Activated naive CD8-positive, alpha-beta T cell treated with anti-CD3 and anti-CD28 coated beads, Interleukin-2, amount 50 U/mL, for 24 hours (primary cell): ENCODE results near the gene RENBP.

Experiments used
- ATAC-seq: fragments of 150-1000 bp; cut with Tn5 transposase; one replicate; pipeline ENCODE4 v1.10.0; 2021
- DNase-seq: peaks from one replicate; pipeline ENCODE4 v3.0.0; 2021
- H3K27ac Mint-ChIP-seq: one replicate; pipeline ENCODE4 v1.8.0; 2021; ENCODE audit warnings: mild to moderate bottlenecking, mixed read lengths
- H3K27me3 Mint-ChIP-seq: one replicate; pipeline ENCODE4 v1.8.0; 2021; ENCODE audit warnings: mixed read lengths
- H3K36me3 Mint-ChIP-seq: one replicate; pipeline ENCODE4 v1.8.0; 2021; ENCODE audit warnings: low read depth, mixed read lengths
- H3K4me1 Mint-ChIP-seq: one replicate; pipeline ENCODE4 v1.8.0; 2021; ENCODE audit warnings: mixed read lengths
- H3K4me3 Mint-ChIP-seq: one replicate; pipeline ENCODE4 v1.8.0; 2021; ENCODE audit warnings: mild to moderate bottlenecking, moderate library complexity, mixed read lengths
- H3K9me3 Mint-ChIP-seq: one replicate; pipeline ENCODE4 v1.8.0; 2021; ENCODE audit warnings: mixed read lengths

The RENBP gene

DNA sequence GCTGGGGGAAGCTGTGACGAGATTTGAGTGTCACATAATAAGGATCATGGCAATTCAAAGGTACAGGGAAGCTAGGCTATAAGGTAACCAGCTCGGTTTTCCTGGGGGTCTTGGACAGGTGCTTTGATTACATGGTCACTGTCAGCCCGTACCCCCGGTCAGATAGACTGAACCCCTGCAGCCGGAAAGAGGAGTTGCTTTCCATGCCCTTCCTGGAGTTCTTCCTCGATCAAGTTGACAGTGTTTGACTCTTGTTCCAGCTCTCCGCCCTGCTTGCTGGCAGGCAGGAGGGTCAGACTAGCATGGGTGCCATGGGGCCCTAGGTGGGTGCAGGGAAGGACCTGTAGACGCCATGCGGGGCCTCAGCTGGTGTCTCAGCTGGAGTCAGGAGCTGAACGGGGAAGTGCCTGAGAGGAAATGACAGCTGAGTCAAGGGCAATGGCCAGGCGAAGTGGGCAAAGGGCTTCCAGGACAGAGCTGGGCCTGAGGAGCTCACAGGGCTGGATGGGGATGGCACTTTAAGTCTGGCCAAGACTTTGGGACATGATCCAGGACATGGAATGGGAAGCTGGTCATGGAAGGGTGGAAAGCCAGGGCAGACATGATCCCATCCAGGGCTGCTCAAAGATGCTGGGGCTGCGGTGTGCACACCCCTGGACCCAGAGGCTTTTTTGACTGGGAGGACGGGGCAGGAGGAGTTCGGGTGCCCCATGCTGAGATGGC is 29.7 kb upstream of the RENBP start:
- peak overlapping the region; percentile 99 for H3K27ac Mint-ChIP-seq
- DNase-seq (no peak), ATAC-seq (no peak)
- H3K27me3 Mint-ChIP-seq, result no peaks in the 10 kb centered on the region
- no peaks in the 10 kb centered on the region for H3K9me3 Mint-ChIP-seq
- H3K36me3 Mint-ChIP-seq, result peaks cover 7% of the 10 kb centered on the region
- peaks cover 23% of the 10 kb centered on the region for H3K4me1 Mint-ChIP-seq
- H3K4me3 Mint-ChIP-seq, result peak overlapping the region; percentile 89

DNA sequence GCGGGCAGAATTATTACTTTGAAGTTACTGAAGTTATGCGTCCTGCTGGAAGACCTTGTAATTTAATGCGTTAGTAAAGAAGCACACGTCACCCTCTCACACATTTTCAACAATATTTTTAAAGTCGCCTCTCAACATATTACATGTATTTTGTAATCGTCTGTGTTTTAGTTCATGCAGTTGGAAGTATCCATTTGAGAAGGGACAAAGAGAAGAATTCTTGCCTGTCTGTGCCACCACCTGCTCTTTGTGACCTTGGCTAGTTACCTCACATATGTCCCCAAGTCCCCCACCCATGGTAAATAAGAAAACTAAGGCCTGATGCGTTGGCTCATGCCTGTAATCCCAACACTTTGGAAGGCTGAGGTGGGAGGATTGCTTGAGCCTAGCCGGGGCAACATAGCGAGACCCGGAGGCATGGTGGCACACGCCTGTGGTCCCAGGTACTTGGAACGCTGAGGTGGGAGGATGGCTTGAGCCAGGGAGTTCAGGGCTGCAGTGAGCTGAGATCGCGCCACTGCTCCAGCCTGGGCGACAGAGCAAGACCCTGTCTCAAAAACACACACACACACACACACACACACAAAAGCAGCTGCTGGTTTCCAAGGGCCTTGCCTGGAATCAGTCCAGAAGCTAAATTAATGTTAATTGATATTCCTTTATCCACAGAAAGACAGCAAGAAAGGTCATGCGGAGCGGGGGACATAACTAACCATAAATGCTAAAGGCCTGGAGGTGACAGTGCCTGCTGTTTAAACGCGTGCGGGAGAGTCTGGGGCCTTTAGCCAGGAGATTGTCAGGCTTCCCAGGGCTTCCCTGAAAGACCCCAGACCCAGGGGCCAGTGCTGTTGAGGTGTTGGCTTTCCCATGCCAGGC is 28.9 kb upstream of the RENBP start:
- Mint-ChIP-seq H3K27ac (peak overlapping the region; percentile 99), H3K4me3 (peak overlapping the region; percentile 89), H3K9me3 (no peaks in the 10 kb centered on the region), H3K36me3 (peaks cover 7% of the 10 kb centered on the region), H3K27me3 (no peaks in the 10 kb centered on the region), H3K4me1 (peaks cover 23% of the 10 kb centered on the region)
- DNase-seq (no peak), ATAC-seq (no peak)

GRCh38 chrX:153972368-153973126 is 28.1 kb upstream of the RENBP start, which contains the start of gene TMEM187:
TMEM187 (plus strand) TSS chrX:153972754; CDS start chrX:153982063, 9,309 bp downstream.
- peaks cover 30% of the 10 kb centered on the region for H3K4me1 Mint-ChIP-seq
- ATAC-seq (peak; percentile 66), DNase-seq (peak; percentile 87)
- peak within 1 kb of the TSS; percentile 100 for H3K27ac Mint-ChIP-seq
- no peaks in the 10 kb centered on the region for H3K27me3 Mint-ChIP-seq
- H3K4me3 Mint-ChIP-seq, result peak within 1 kb of the TSS; percentile 99
- H3K36me3 Mint-ChIP-seq, result peaks cover 15% of the 10 kb centered on the region
- no peaks in the 10 kb centered on the region for H3K9me3 Mint-ChIP-seq

GRCh38 chrX:153971450-153972367 is 27.3 kb upstream of the RENBP start, which contains the start of gene HCFC1:
HCFC1 (minus strand) TSS chrX:153971818; CDS start chrX:153970840, 978 bp downstream.
- Mint-ChIP-seq H3K27me3 (no peaks in the 10 kb centered on the region), H3K36me3 (peaks cover 21% of the 10 kb centered on the region), H3K4me1 (peaks cover 38% of the 10 kb centered on the region), H3K4me3 (peak within 1 kb of the TSS; percentile 99), H3K9me3 (no peaks in the 10 kb centered on the region), H3K27ac (peak within 1 kb of the TSS; percentile 100)
- peak; percentile 86 for DNase-seq
- peak; percentile 33 for ATAC-seq

DNA sequence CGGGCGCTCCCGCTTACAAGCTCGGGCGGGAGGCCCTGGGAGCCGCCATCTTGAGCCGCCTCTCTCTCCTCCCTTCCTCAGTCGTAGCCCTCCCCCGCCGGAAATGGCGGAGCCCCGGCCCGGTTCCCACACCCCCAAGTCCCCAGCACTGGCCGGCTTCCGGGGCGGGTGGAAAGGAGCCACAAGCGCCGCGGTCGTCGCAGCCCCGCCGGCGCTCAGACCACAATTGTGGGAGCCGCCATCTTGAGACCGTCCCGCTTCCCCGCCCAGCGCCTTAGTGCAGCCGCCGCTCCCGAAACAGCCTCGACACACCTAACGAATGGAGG is 26.6 kb upstream of the RENBP start:
- H3K4me1 Mint-ChIP-seq, result peaks cover 45% of the 10 kb centered on the region
- H3K36me3 Mint-ChIP-seq, result peaks cover 21% of the 10 kb centered on the region
- H3K27ac Mint-ChIP-seq, result peak overlapping the region; percentile 100
- no peaks in the 10 kb centered on the region for H3K27me3 Mint-ChIP-seq
- peak overlapping the region; percentile 99 for H3K4me3 Mint-ChIP-seq
- no peaks in the 10 kb centered on the region for H3K9me3 Mint-ChIP-seq
- peak; percentile 39 for ATAC-seq
- DNase-seq, result peak; percentile 85

DNA sequence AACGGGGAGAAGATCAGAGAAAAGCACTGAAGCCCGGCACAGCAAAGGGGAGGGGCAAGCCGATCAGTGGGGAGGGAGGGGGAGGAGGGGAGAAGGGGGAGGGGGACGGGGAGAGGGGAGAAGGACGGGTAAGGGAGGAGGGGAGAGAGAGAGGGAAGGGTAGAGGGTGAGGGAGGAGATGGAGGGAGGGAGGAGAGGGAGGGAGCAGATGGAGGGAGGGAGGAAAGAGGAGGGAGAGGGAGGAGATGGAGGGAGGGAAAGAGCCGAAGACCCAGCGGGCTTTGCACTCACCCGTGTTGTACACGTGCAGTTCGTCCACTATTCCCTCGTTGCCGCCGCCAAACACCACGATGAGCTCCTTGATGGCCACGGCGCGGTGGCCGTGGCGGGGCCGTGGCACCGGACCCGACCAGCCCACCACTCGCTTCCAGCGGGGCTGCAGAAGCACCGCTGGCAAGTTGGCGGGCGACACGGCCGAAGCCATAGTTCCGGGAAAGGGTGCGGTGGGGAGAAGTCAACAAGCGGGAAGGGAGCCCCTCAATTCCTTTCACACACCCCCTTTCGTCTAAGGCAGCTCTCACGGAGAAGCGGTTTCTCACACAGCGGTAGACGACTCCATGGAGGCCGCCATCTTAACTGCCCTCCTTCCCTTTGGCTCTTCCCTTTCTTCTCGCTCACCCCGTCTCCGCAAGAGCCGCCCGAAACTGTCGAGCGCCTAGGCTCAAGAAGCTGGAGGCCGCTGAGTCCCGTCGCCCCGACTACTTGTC is 26.1 kb upstream of the RENBP start:
- ATAC-seq (no peak), DNase-seq (no peak)
- Mint-ChIP-seq H3K27me3 (no peaks in the 10 kb centered on the region), H3K4me3 (peak overlapping the region; percentile 99), H3K9me3 (no peaks in the 10 kb centered on the region), H3K27ac (peak overlapping the region; percentile 100), H3K4me1 (peaks cover 46% of the 10 kb centered on the region), H3K36me3 (peaks cover 21% of the 10 kb centered on the region)

GRCh38 chrX:153969904-153970356 is 25.5 kb upstream of the RENBP start:
- H3K27me3 Mint-ChIP-seq, result no peaks in the 10 kb centered on the region
- peak overlapping the region; percentile 56 for H3K27ac Mint-ChIP-seq
- ATAC-seq, result no peak
- H3K4me1 Mint-ChIP-seq, result peaks cover 49% of the 10 kb centered on the region
- peaks cover 21% of the 10 kb centered on the region for H3K36me3 Mint-ChIP-seq
- H3K4me3 Mint-ChIP-seq, result peak overlapping the region; percentile 99
- DNase-seq, result no peak
- no peaks in the 10 kb centered on the region for H3K9me3 Mint-ChIP-seq

DNA sequence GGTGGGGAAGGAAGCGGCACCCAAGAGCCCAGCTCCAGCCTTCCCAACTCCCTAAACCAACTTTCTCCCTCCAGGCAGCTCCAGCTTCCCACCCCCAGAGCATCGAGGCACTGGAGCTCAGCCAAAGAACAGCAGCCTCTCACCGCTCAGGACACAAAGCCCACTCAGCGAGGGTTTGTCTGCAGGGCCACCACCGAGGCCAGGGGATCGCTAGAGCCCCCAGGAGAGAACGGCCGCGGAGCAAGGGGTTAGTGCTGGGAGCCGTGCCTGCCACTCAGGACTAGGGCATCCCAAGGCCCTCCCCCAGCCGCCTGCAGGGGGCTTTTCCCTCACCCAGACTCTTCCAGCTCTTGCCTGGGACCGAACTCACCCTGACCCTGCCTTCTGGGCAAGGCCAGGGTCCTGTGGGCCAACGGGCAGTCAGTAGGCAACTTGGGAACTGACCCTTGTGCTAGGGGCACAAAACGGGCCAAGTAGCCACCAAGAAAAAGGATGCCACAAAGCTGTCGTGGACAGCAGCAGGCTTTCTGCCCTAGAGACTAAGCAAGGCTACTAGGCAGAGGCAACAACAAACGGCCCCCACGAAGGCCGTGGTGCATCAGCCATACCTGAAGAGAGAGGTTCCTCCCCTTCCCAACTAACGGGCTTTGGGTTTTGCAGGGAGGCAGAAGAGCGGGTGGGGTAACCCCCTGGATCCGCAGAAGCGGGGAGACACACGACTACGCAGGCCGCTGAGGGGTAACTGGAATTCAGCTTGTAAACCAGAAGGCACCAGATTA is 24.9 kb upstream of the RENBP start:
- peaks cover 46% of the 10 kb centered on the region for H3K4me1 Mint-ChIP-seq
- H3K27me3 Mint-ChIP-seq, result no peaks in the 10 kb centered on the region
- no peaks in the 10 kb centered on the region for H3K9me3 Mint-ChIP-seq
- peak overlapping the region; percentile 56 for H3K27ac Mint-ChIP-seq
- peak overlapping the region; percentile 99 for H3K4me3 Mint-ChIP-seq
- no peak for DNase-seq
- no peak for ATAC-seq
- peaks cover 21% of the 10 kb centered on the region for H3K36me3 Mint-ChIP-seq

DNA sequence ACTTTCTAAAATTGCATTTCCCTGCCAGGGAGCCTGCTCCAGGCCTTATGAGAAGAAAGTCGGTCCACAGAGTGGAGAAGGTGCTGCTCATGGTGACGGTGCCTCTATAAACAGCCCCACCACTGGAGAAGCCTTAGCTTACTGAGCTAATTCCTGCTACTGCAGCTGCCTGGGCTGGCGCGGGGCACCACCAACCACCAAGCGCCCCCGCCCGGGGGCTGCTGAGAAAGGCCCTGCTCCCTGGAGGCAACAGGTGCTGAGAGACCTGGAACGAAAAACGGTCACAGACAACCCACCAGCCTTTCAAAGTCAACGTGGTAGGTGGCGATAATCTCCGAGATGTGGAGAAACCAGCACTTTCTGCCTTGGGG is 24.3 kb upstream of the RENBP start:
- peak overlapping the region; percentile 99 for H3K4me3 Mint-ChIP-seq
- peaks cover 41% of the 10 kb centered on the region for H3K4me1 Mint-ChIP-seq
- DNase-seq, result no peak
- no peak for ATAC-seq
- H3K27ac Mint-ChIP-seq, result no peak overlapping the region
- no peaks in the 10 kb centered on the region for H3K9me3 Mint-ChIP-seq
- H3K36me3 Mint-ChIP-seq, result peaks cover 21% of the 10 kb centered on the region
- no peaks in the 10 kb centered on the region for H3K27me3 Mint-ChIP-seq

GRCh38 chrX:153968255-153968654 is 23.8 kb upstream of the RENBP start:
- ATAC-seq (no peak), DNase-seq (no peak)

DNA sequence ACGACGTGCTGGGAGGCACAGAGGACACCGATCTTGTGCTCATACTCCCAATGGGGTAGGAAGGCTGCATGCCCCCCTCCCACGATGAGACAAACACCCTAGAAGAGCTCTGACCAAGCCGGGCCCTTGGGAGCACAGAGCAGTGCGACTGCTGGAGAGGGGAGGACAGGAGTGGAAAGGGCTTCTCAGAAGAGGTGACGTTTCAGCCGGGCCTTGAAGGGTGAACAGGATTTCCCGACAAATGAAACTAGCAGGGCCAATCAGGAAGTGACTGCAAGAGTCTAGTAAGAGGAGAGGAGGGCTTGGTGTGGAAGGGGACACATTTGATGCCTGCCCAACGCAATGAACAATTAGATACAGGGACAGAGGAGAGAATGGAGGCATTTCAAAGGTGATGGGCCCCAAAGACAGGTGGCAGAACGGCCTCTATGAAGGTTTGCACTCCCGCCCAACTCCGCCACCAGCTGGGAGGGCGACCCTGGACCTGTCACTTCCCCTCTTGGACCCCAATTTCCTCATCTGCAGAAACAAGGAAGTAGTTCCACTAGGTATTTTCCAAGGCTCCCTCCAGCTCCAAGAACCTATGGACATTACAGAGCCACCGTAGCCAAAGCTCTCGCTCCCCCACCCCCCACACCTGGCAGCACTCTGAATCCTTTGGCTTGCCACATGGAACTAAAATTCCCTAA is 23.2 kb upstream of the RENBP start:
- Mint-ChIP-seq H3K4me1 (peaks cover 33% of the 10 kb centered on the region), H3K36me3 (peaks cover 21% of the 10 kb centered on the region), H3K9me3 (no peaks in the 10 kb centered on the region), H3K27ac (peak overlapping the region; percentile 94), H3K4me3 (peak overlapping the region; percentile 99), H3K27me3 (no peaks in the 10 kb centered on the region)
- DNase-seq (no peak), ATAC-seq (peak; percentile 17)

More at GRCh38 chrX:153968255-153968654, 23.8 kb upstream of the RENBP start:
- H3K9me3 Mint-ChIP-seq, result no peaks in the 10 kb centered on the region
- H3K4me1 Mint-ChIP-seq, result peaks cover 36% of the 10 kb centered on the region
- H3K4me3 Mint-ChIP-seq, result peak overlapping the region; percentile 99
- H3K36me3 Mint-ChIP-seq, result peaks cover 21% of the 10 kb centered on the region
- H3K27me3 Mint-ChIP-seq, result no peaks in the 10 kb centered on the region
- H3K27ac Mint-ChIP-seq, result peak overlapping the region; percentile 94
